ENCODE measurements around the gene GPRIN1. TPM values are rescaled to one million over a fixed set of nuclear protein-coding genes. Genes with fewer than 3 reads are reported as not detected.

GPRIN1 gene
- total and polyA plus RNA-seq, 2 donors from 2014 or later: 0.45 to 1.3 TPM

GRCh38 chr5:176653401-176654385 lies 43.7 kb upstream of the GPRIN1 start:
- TF ChIP-seq, protein P1, sequence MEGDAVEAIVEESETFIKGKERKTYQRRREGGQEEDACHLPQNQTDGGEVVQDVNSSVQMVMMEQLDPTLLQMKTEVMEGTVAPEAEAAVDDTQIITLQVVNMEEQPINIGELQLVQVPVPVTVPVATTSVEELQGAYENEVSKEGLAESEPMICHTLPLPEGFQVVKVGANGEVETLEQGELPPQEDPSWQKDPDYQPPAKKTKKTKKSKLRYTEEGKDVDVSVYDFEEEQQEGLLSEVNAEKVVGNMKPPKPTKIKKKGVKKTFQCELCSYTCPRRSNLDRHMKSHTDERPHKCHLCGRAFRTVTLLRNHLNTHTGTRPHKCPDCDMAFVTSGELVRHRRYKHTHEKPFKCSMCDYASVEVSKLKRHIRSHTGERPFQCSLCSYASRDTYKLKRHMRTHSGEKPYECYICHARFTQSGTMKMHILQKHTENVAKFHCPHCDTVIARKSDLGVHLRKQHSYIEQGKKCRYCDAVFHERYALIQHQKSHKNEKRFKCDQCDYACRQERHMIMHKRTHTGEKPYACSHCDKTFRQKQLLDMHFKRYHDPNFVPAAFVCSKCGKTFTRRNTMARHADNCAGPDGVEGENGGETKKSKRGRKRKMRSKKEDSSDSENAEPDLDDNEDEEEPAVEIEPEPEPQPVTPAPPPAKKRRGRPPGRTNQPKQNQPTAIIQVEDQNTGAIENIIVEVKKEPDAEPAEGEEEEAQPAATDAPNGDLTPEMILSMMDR (IDR thresholded peaks at IDR 0.05; ENCODE audit: borderline replicate concordance, extremely low read depth, insufficient read depth): no peak
- H3K9me3 ChIP-seq (ENCODE audit: control insufficient read depth in 2 of 3, insufficient read depth in 1 of 3, low read length in 3 of 3): no peaks in the 10 kb centered on the region
- DNase-seq (no peak), FAIRE-seq (no peak)
- H3K4me1 ChIP-seq (ENCODE audit: control insufficient read depth in 2 of 3, insufficient read depth in 2 of 3, low read depth in 1 of 3, low read length in 3 of 3): peaks cover 0 to 5% (median 0%) of the 10 kb centered on the region in 3 donors
- H3K9ac ChIP-seq (ENCODE audit: low read length in 3 of 3): no peak overlapping the region
- H3K4me3 ChIP-seq (ENCODE audit: low read length in 3 of 3): no peak overlapping the region
- intact Hi-C loops (cut with DNase I): no loop called here
- no peaks in the 10 kb centered on the region for H3K27me3 ChIP-seq (ENCODE audit: control insufficient read depth, insufficient read depth, low read length)
- no peak overlapping the region for H3K27ac ChIP-seq (ENCODE audit: low read depth in 2 of 2, low read length in 2 of 2)
- H3K36me3 ChIP-seq (ENCODE audit: control insufficient read depth in 2 of 3, insufficient read depth in 3 of 3, low read length in 3 of 3): peaks cover 0 to 5% (median 2%) of the 10 kb centered on the region in 3 donors

GRCh38 chr5:176652136-176652535 lies 42.2 kb upstream of the GPRIN1 start:
- H3K36me3 ChIP-seq (ENCODE audit: control insufficient read depth in 2 of 3, insufficient read depth in 3 of 3, low read length in 3 of 3): peaks cover 0 to 5% (median 2%) of the 10 kb centered on the region in 3 donors
- no peak for FAIRE-seq
- no peak overlapping the region for H3K9ac ChIP-seq (ENCODE audit: low read length in 3 of 3)
- no peak for DNase-seq
- H3K4me1 ChIP-seq (ENCODE audit: control insufficient read depth in 2 of 3, insufficient read depth in 2 of 3, low read depth in 1 of 3, low read length in 3 of 3): peaks cover 0 to 8% (median 5%) of the 10 kb centered on the region in 3 donors
- no peaks in the 10 kb centered on the region for H3K9me3 ChIP-seq (ENCODE audit: control insufficient read depth in 2 of 3, insufficient read depth in 1 of 3, low read length in 3 of 3)
- no peak overlapping the region for H3K27ac ChIP-seq (ENCODE audit: low read depth in 2 of 2, low read length in 2 of 2)
- intact Hi-C loops (cut with DNase I): no loop called here
- TF ChIP-seq, protein P1 (IDR thresholded peaks at IDR 0.05; ENCODE audit: borderline replicate concordance, extremely low read depth, insufficient read depth): no peak
- H3K4me3 ChIP-seq (ENCODE audit: low read length in 3 of 3): no peak overlapping the region
- H3K27me3 ChIP-seq (ENCODE audit: control insufficient read depth, insufficient read depth, low read length): no peaks in the 10 kb centered on the region

- intact Hi-C loops (cut with DNase I): no loop called here
- Histone ChIP-seq H3K27ac (ENCODE audit: low read depth in 2 of 2, low read length in 2 of 2) (no peak overlapping the region), H3K27me3 (ENCODE audit: control insufficient read depth, insufficient read depth, low read length) (no peaks in the 10 kb centered on the region), H3K36me3 (ENCODE audit: control insufficient read depth in 2 of 3, insufficient read depth in 3 of 3, low read length in 3 of 3) (peaks cover 0 to 5% (median 2%) of the 10 kb centered on the region in 3 donors), H3K4me3 (ENCODE audit: low read length in 3 of 3) (no peak overlapping the region), H3K9ac (ENCODE audit: low read length in 3 of 3) (no peak overlapping the region), H3K4me1 (ENCODE audit: control insufficient read depth in 2 of 3, insufficient read depth in 2 of 3, low read depth in 1 of 3, low read length in 3 of 3) (peaks cover 0 to 11% (median 7%) of the 10 kb centered on the region in 3 donors), H3K9me3 (ENCODE audit: control insufficient read depth in 2 of 3, insufficient read depth in 1 of 3, low read length in 3 of 3) (no peaks in the 10 kb centered on the region)
- FAIRE-seq (no peak), DNase-seq (no peak)
- TF ChIP-seq, protein P1 (IDR thresholded peaks at IDR 0.05; ENCODE audit: borderline replicate concordance, extremely low read depth, insufficient read depth): no peak
These were observed 41.6 kb upstream of the GPRIN1 start for GRCh38 chr5:176651472-176651980.

Data from kidney (tissue), 14 donors.